22Rv1 (cell line): Measurements from ENCODE around the gene EIF6.

Experiments
- H3K27ac ChIP-seq: fragments of 450-650 bp; 2 replicates; pipeline ENCODE4 v1.5.1; 2017
- CTCF ChIP-seq: fragments of 450-650 bp; IDR thresholded peaks from 2 replicates; pipeline ENCODE4 v1.5.1; 2017; ENCODE audit warnings: mild to moderate bottlenecking
- ZFX ChIP-seq: fragments of 450-650 bp; IDR thresholded peaks from 2 replicates; pipeline ENCODE4 v1.6.1; 2017; ENCODE audit warnings: antibody characterized with exemption, borderline replicate concordance

EIF6 gene

GRCh38 chr20:35292504-35293285 lies 8.1 kb upstream of the EIF6 start:
- TF ChIP-seq CTCF: no peak
- no peak for TF ChIP-seq ZFX

DNA sequence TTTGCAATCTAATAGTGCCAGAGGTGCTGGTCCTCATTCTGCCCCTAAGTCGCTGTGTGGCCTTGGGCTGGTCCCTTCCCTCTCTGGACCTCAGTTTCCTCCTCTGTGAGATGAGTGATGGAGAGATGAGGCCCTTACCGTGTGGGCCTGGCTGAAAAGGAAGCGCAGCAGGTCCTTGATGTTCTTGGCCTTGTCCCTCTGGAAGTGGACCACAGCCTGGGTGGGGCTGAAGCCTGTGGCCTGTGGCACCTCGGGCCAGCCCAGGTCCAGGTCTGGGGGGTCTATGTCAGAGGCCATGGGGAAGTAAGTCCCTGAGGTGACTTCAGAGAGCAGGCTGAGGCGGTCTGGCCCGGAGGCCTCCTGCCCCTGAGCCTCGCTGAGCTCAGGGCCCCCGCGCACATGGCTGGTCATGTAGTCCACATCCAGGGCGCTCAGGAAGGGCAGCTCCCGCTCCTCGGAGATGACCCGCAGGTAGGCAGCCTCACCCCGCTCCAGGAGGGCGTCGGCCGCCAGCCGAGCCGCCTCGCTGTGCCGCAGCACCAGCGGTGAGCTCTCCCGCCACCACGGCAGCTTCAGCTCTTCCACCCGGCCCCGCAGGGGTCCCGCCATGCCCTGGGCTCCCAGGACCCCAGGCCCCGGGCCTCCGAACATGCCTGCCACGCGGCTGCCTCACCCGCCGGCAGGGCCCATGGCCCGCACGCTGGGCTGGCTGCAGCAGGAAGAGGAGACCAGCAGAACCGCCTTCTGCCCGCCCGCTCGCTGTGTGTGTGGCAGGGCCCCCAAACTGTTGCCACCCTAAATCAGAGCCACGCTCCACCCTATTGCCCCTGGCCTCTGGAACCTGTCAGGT lies 7.3 kb upstream of the EIF6 start, which contains the start of gene FAM83C:
Gene FAM83C, minus strand, starts transcription at position 772 of the 850 bp plus-strand sequence. Its CDS starts 121 bp downstream, at position 651.
- no peak for TF ChIP-seq CTCF
- no peak for TF ChIP-seq ZFX
- no peak within 1 kb of the TSS for H3K27ac ChIP-seq

More at GRCh38 chr20:35292504-35293285, 8.1 kb upstream of the EIF6 start:
- no peak overlapping the region for H3K27ac ChIP-seq

DNA sequence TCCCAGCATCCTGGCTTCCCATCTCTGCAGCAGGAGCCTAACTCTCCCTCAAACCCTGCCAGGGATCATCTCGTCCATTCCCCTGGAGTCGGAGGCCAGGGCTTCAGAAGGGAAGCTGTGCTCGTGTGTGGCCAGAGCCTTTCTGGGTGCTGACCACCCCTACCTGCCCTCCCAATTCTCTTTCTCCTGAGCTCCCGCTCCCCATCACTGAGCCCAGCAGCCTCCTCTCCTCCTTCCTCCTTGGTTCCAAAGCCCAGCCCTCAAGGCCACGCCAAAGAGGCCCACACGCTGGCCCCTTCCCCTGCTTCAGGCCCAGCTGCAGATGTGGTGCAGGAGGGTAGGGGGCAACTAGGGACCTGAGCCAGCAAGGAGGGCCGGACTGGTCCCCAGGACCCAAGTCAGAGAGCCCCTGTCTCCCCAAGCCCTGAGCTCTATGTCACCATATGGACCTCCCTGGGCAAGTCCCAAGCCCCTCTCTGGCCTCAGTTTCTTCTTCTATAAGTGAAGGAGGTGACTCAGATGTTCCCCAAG lies 6.4 kb upstream of the EIF6 start:
- no peak overlapping the region for H3K27ac ChIP-seq
- no peak for TF ChIP-seq CTCF
- TF ChIP-seq ZFX: no peak

- no peak for TF ChIP-seq CTCF
- TF ChIP-seq ZFX: no peak
- H3K27ac ChIP-seq: no peak overlapping the region
Measured at GRCh38 chr20:35290186-35290886, 5.8 kb upstream of the EIF6 start.

GRCh38 chr20:35288325-35289060 lies 3.9 kb upstream of the EIF6 start:
- H3K27ac ChIP-seq: no peak overlapping the region
- TF ChIP-seq ZFX (no peak), CTCF (no peak)

GRCh38 chr20:35287509-35288324 lies 3.1 kb upstream of the EIF6 start:
- no peak for TF ChIP-seq CTCF
- no peak for TF ChIP-seq ZFX
- H3K27ac ChIP-seq: no peak overlapping the region
